ENCODE data around the gene DLEC1.
"Not testable (repeated sequence)": the region's sequence is repeated elsewhere in the genome, so short reads cannot be mapped to it uniquely, and the experiment has no call there.

DLEC1 gene

GRCh38 chr3:38125305-38126120 lies 86.5 kb downstream of the DLEC1 start:
- Histone ChIP-seq H3K4me1 (ENCODE audit: insufficient read depth, low read length) (no peaks in the 10 kb centered on the region), H3K4me3 (ENCODE audit: low read depth in 1 of 2, low read length in 2 of 2) (no peak overlapping the region), H3K36me3 (ENCODE audit: insufficient read depth, low read length) (peaks cover 84% of the 10 kb centered on the region), H3K27me3 (ENCODE audit: control insufficient read depth in 1 of 2, insufficient read depth in 2 of 2, low read length in 2 of 2) (no peaks in the 10 kb centered on the region), H3K9me3 (ENCODE audit: low read length) (no peaks in the 10 kb centered on the region), H3K27ac (ENCODE audit: low read depth, low read length) (no peak overlapping the region), H3K9ac (ENCODE audit: low read length) (no peak overlapping the region)

- Histone ChIP-seq H3K27ac (ENCODE audit: low read depth, low read length) (no peak overlapping the region), H3K9me3 (ENCODE audit: low read length) (no peaks in the 10 kb centered on the region), H3K4me3 (ENCODE audit: low read depth in 1 of 2, low read length in 2 of 2) (no peak overlapping the region), H3K4me1 (ENCODE audit: insufficient read depth, low read length) (no peaks in the 10 kb centered on the region), H3K36me3 (ENCODE audit: insufficient read depth, low read length) (peaks cover 89% of the 10 kb centered on the region), H3K27me3 (ENCODE audit: control insufficient read depth in 1 of 2, insufficient read depth in 2 of 2, low read length in 2 of 2) (no peaks in the 10 kb centered on the region), H3K9ac (ENCODE audit: low read length) (no peak overlapping the region)
These were observed 87.3 kb downstream of the DLEC1 start for GRCh38 chr3:38126121-38126892.

GRCh38 chr3:38127611-38128302 lies 88.7 kb downstream of the DLEC1 start:
- H3K27me3 ChIP-seq (ENCODE audit: control insufficient read depth in 1 of 2, insufficient read depth in 2 of 2, low read length in 2 of 2): no peaks in the 10 kb centered on the region
- H3K4me1 ChIP-seq (ENCODE audit: insufficient read depth, low read length): no peaks in the 10 kb centered on the region
- H3K27ac ChIP-seq (ENCODE audit: low read depth, low read length): no peak overlapping the region
- no peak overlapping the region for H3K4me3 ChIP-seq (ENCODE audit: low read depth in 1 of 2, low read length in 2 of 2)
- no peaks in the 10 kb centered on the region for H3K9me3 ChIP-seq (ENCODE audit: low read length)
- peaks cover 89% of the 10 kb centered on the region for H3K36me3 ChIP-seq (ENCODE audit: insufficient read depth, low read length)
- H3K9ac ChIP-seq (ENCODE audit: low read length): no peak overlapping the region

- H3K36me3 ChIP-seq (ENCODE audit: insufficient read depth, low read length): peaks cover 89% of the 10 kb centered on the region
- no peaks in the 10 kb centered on the region for H3K9me3 ChIP-seq (ENCODE audit: low read length)
- no peaks in the 10 kb centered on the region for H3K27me3 ChIP-seq (ENCODE audit: control insufficient read depth in 1 of 2, insufficient read depth in 2 of 2, low read length in 2 of 2)
- no peak overlapping the region for H3K4me3 ChIP-seq (ENCODE audit: low read depth in 1 of 2, low read length in 2 of 2)
- no peak overlapping the region for H3K27ac ChIP-seq (ENCODE audit: low read depth, low read length)
- no peaks in the 10 kb centered on the region for H3K4me1 ChIP-seq (ENCODE audit: insufficient read depth, low read length)
- no peak overlapping the region for H3K9ac ChIP-seq (ENCODE audit: low read length)
These were observed 89.3 kb downstream of the DLEC1 start for GRCh38 chr3:38128303-38128655.

- no peaks in the 10 kb centered on the region for H3K9me3 ChIP-seq (ENCODE audit: low read length)
- H3K36me3 ChIP-seq (ENCODE audit: insufficient read depth, low read length): peaks cover 94% of the 10 kb centered on the region
- H3K27me3 ChIP-seq (ENCODE audit: control insufficient read depth in 1 of 2, insufficient read depth in 2 of 2, low read length in 2 of 2): no peaks in the 10 kb centered on the region
- no peaks in the 10 kb centered on the region for H3K4me1 ChIP-seq (ENCODE audit: insufficient read depth, low read length)
- H3K9ac ChIP-seq (ENCODE audit: low read length): no peak overlapping the region
- H3K4me3 ChIP-seq (ENCODE audit: low read depth in 1 of 2, low read length in 2 of 2): no peak overlapping the region
- H3K27ac ChIP-seq (ENCODE audit: low read depth, low read length): no peak overlapping the region
These were observed 90.0 kb downstream of the DLEC1 start for GRCh38 chr3:38129058-38129457.

GRCh38 chr3:38130631-38131065 lies 91.6 kb downstream of the DLEC1 start:
- no peak overlapping the region for H3K9ac ChIP-seq (ENCODE audit: low read length)
- H3K27ac ChIP-seq (ENCODE audit: low read depth, low read length): no peak overlapping the region
- H3K9me3 ChIP-seq (ENCODE audit: low read length): no peaks in the 10 kb centered on the region
- no peaks in the 10 kb centered on the region for H3K27me3 ChIP-seq (ENCODE audit: control insufficient read depth in 1 of 2, insufficient read depth in 2 of 2, low read length in 2 of 2)
- H3K4me3 ChIP-seq (ENCODE audit: low read depth in 1 of 2, low read length in 2 of 2): no peak overlapping the region
- H3K4me1 ChIP-seq (ENCODE audit: insufficient read depth, low read length): peaks cover 6% of the 10 kb centered on the region
- H3K36me3 ChIP-seq (ENCODE audit: insufficient read depth, low read length): peaks cover 80% of the 10 kb centered on the region

GRCh38 chr3:38131621-38132369 lies 92.8 kb downstream of the DLEC1 start:
- no peak overlapping the region for H3K9ac ChIP-seq (ENCODE audit: low read length)
- H3K4me1 ChIP-seq (ENCODE audit: insufficient read depth, low read length): peaks cover 9% of the 10 kb centered on the region
- peaks cover 69% of the 10 kb centered on the region for H3K36me3 ChIP-seq (ENCODE audit: insufficient read depth, low read length)
- H3K27ac ChIP-seq (ENCODE audit: low read depth, low read length): no peak overlapping the region
- H3K9me3 ChIP-seq (ENCODE audit: low read length): no peaks in the 10 kb centered on the region
- no peak overlapping the region for H3K4me3 ChIP-seq (ENCODE audit: low read depth in 1 of 2, low read length in 2 of 2)
- no peaks in the 10 kb centered on the region for H3K27me3 ChIP-seq (ENCODE audit: control insufficient read depth in 1 of 2, insufficient read depth in 2 of 2, low read length in 2 of 2)

GRCh38 chr3:38133209-38133556 lies 94.2 kb downstream of the DLEC1 start:
- H3K9me3 ChIP-seq (ENCODE audit: low read length): no peaks in the 10 kb centered on the region
- no peak overlapping the region for H3K27ac ChIP-seq (ENCODE audit: low read depth, low read length)
- H3K27me3 ChIP-seq (ENCODE audit: control insufficient read depth in 1 of 2, insufficient read depth in 2 of 2, low read length in 2 of 2): no peaks in the 10 kb centered on the region
- H3K9ac ChIP-seq (ENCODE audit: low read length): no peak overlapping the region
- no peak overlapping the region for H3K4me3 ChIP-seq (ENCODE audit: low read depth in 1 of 2, low read length in 2 of 2)
- H3K4me1 ChIP-seq (ENCODE audit: insufficient read depth, low read length): peaks cover 17% of the 10 kb centered on the region
- H3K36me3 ChIP-seq (ENCODE audit: insufficient read depth, low read length): peaks cover 55% of the 10 kb centered on the region

- Histone ChIP-seq H3K4me3 (ENCODE audit: low read depth in 1 of 2, low read length in 2 of 2) (no peak overlapping the region), H3K27ac (ENCODE audit: low read depth, low read length) (no peak overlapping the region), H3K9ac (ENCODE audit: low read length) (no peak overlapping the region), H3K27me3 (ENCODE audit: control insufficient read depth in 1 of 2, insufficient read depth in 2 of 2, low read length in 2 of 2) (no peaks in the 10 kb centered on the region), H3K9me3 (ENCODE audit: low read length) (no peaks in the 10 kb centered on the region), H3K4me1 (ENCODE audit: insufficient read depth, low read length) (peaks cover 18% of the 10 kb centered on the region), H3K36me3 (ENCODE audit: insufficient read depth, low read length) (peaks cover 49% of the 10 kb centered on the region)
These were observed 94.8 kb downstream of the DLEC1 start for GRCh38 chr3:38133557-38134405.

- peaks cover 41% of the 10 kb centered on the region for H3K36me3 ChIP-seq (ENCODE audit: insufficient read depth, low read length)
- not testable (repeated sequence) for H3K9me3 ChIP-seq (ENCODE audit: low read length); H3K9ac ChIP-seq (ENCODE audit: low read length); H3K27ac ChIP-seq (ENCODE audit: low read depth, low read length); H3K27me3 ChIP-seq (ENCODE audit: control insufficient read depth in 1 of 2, insufficient read depth in 2 of 2, low read length in 2 of 2); H3K4me3 ChIP-seq (ENCODE audit: low read depth in 1 of 2, low read length in 2 of 2)
- peaks cover 24% of the 10 kb centered on the region for H3K4me1 ChIP-seq (ENCODE audit: insufficient read depth, low read length)
These were observed 95.6 kb downstream of the DLEC1 start for GRCh38 chr3:38134517-38135143.
